Stimulated activated CD4-positive, alpha-beta T cell treated with anti-CD3 and anti-CD28 coated beads, Interleukin-12 subunit alpha, Interleukin-12 subunit beta, amount 100 ng/mL, for 48 hours (primary cell): ENCODE results near the gene SMDT1.
A peak's percentile ranks its signal among the peaks of the same experiment; 100 is the strongest.
"Not testable (repeated sequence)": the region's sequence is repeated elsewhere in the genome, so short reads cannot be mapped to it uniquely, and the experiment has no call there.

Source experiments
- DNase-seq, 3 donors: peaks; one replicate each; pipeline ENCODE4 v3.0.0-alpha.2; 2020; ENCODE audit warnings: low read depth in 2 of 3, low spot score in 1 of 3

Gene SMDT1

GRCh38 chr22:42108848-42109247 is 29.3 kb downstream of the SMDT1 start:
- no peak for DNase-seq

DNA sequence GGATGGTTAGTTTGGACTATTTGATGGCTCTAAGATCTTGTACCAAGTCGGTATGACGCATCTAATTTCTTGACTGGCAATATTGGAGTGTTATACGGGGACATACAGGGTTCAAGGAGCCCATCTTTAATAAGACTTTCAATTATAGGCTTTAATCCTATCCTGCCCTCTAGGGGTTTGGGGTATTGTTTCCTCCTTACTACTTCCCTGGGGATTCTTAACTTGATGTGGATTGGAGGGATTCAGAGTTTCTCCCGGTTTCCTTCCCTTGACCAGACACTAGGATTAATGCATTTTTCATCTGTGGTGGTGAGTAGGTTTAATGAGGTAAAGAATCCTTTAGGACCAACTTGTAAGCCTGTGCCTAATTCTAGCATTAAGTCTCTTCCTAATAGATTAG is 32.3 kb downstream of the SMDT1 start:
- DNase-seq, result no peak

GRCh38 chr22:42112793-42113192 is 33.3 kb downstream of the SMDT1 start:
- DNase-seq, result not testable (repeated sequence)

GRCh38 chr22:42114721-42115120 is 35.2 kb downstream of the SMDT1 start:
- no peak for DNase-seq

DNA sequence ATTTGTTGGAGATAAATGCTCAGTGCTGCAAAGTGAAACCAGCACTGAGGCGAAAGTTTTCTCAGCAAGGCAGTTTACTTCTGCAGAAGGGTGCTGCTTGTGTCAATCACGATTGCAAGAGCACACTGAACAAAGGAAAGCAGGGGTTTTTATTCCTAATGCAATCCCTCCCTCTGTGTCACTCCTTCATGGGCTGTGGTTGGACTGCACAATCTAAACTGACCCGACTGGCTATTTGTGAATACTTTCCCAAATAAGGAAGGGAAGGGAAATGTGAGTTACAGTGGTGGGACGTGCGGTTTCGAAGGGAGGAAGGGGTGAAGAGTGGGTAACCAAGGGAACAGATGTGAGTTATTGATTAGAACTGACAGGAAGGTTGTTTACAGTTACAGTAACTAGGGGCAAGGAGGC is 35.9 kb downstream of the SMDT1 start:
- not testable (repeated sequence) for DNase-seq

GRCh38 chr22:42116848-42117424 is 37.4 kb downstream of the SMDT1 start:
- no peak for DNase-seq

DNA sequence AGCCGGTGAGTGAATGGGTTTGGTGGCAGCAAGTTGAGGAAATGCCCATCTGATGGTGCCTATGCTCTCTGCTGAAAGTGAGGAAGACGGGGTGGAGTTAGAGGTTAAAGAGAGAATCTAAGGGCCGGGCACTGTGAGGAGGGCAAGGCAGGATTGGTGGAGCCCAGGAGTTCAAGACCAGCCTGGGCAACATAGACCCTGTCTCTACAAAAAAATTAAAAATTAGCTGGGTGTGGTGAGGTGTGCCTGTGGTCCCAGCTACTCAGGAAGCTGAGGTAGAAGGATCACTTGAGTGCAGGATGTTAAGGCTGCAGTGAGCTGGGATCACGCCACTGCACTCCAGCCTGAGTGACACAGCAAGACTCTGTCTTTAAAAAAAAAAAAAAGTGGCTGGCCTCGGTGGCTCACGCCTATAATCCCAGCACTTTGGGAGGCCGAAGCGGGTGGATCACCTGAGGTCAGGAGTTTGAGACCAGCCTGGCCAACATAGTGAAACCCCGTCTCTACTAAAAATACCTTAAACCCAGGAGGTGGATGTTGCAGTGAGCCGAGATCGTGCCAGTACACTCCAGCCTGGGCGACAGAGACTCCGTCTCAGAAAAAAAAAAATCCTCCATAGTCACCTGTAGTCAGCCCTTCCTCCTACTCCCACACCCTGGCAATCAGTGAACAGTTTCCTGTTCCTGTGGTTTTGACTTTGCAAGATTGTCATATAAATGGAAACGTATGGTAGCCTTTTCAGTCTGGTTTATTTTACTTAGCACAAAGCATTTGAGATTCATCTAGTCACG is 40.9 kb downstream of the SMDT1 start:
- peak in 1 of 3 donors; percentile 37 for DNase-seq

- not testable (repeated sequence) for DNase-seq
Observed at GRCh38 chr22:42123529-42123928, 44.0 kb downstream of the SMDT1 start.

- no peak for DNase-seq
Observed at GRCh38 chr22:42127606-42128005, 48.1 kb downstream of the SMDT1 start.

GRCh38 chr22:42128007-42128406 is 48.5 kb downstream of the SMDT1 start:
- not testable (repeated sequence) for DNase-seq

GRCh38 chr22:42128776-42129694 is 49.5 kb downstream of the SMDT1 start:
- not testable (repeated sequence) for DNase-seq

DNA sequence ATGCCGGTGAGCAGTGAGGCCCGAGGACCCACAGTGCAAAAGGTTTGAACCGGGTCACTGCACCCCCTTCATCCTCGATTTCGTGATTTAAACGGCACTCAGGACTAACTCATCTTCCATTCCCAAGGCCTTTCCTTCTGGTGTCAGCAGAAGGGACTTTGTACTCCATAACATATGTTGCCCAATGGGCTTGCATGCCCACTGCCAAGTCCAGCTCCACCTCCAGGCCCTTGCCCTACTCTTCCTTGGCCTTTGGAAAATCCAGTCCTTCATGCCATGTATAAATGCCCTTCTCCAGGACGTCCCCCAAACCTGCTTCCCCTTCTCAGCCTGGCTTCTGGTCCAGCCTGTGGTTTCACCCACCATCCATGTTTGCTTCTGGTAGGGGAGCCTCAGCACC is 50.7 kb downstream of the SMDT1 start:
- not testable (repeated sequence) for DNase-seq

DNA sequence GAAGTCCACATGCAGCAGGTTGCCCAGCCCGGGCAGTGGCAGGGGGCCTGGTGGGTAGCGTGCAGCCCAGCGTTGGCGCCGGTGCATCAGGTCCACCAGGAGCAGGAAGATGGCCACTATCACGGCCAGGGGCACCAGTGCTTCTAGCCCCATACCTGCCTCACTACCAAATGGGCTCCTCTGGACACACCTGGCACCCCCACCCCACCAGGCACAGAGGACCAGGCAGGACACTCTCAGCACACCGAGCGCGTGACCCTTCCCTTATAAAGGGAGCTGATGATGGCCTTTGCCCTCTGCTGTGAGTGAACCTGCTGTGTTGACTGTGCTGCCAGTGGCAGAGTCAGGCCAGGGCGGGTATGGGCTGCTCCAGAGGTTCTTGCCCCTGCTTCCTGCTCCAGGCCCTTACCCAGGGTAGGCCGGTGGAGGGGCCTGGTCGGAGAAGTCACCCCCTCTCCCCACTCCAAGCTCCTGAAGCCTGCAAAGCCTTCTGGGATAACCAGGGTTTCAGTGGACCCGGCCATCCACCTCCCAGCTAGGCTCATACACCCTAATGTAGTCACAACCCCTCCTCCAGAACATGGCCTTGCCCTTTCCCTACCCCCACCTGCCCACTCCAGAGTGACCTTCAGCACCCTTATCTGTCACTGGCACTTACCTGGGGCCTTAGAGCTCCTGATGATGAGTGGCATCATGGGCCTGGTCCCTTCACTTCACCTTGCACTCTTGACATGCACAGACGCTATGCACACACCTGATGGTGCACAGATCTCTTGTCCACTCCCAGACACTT is 51.3 kb downstream of the SMDT1 start, which contains the start of gene CYP2D6:
TSS of gene CYP2D6 (minus strand) at position 172 of the 793 bp plus-strand sequence. CDS start at position 153, 19 bp downstream.
- DNase-seq, result not testable (repeated sequence)

DNA sequence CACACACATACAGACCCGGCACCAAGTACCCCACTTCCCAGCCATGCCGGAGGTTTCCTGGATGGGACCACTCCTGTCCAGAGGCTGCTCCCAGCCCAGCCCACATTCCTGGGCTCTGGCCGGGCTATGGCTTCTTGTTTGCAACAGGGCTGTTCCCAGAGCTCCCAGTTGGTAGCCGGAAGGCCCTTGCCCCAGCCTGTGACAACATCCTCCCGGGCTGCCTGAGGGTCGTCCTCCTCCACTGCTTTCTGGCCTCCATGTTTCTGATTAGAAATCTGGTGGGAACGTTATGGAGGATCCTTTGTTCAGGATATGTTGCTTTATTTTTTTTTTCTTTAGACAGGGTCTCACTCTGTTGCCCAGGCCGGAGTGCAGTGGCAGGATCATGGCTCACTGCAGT is 52.1 kb downstream of the SMDT1 start:
- no peak for DNase-seq

DNA sequence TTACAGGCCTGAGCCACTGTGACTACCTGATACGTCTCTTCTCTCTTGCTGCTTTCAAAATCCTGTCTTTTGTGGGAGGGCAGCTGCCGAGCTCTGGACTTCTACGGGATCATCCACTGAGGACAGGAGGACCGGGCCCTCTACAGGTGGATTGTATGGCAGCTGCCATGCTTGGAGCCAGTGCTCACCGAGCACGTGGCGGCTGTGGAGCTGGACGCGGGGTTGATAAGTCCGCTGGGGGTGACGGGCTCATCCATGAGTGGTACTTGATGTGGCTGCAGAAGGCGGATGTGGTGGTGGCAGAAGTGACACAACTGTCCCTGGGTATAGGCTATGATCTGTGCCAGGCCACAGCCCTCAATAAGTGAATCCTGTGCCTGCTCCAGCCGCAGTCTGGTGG is 53.0 kb downstream of the SMDT1 start:
- DNase-seq, result no peak
